ENCODE data around the gene XPNPEP2. TPM values are rescaled to one million over a fixed set of nuclear protein-coding genes. Genes with fewer than 3 reads are reported as not detected.

XPNPEP2 gene
- total and polyA plus RNA-seq, 11 donors: 0.19 to 2.1 (median 0.55) TPM

- H3K27me3 ChIP-seq: no peaks in the 10 kb centered on the region
- no peak overlapping the region for H3K4me3 ChIP-seq
- DNase-seq (no peak), ATAC-seq (no peak)
- no peaks in the 10 kb centered on the region for H3K36me3 ChIP-seq
- intact Hi-C loops (cut with DNase I): loop anchor here in 1 of 10 donors (10.0 kb wide), 1 partner anchor 51 kb away; no protein-coding TSS in a partner anchor
- no peak overlapping the region for H3K27ac ChIP-seq
- TF ChIP-seq POLR2A (IDR thresholded peaks at IDR 0.05): no peak
- no peak for TF ChIP-seq CTCF (IDR thresholded peaks at IDR 0.05)
- no peaks in the 10 kb centered on the region for H3K9me3 ChIP-seq
- H3K4me1 ChIP-seq: peaks cover 0 to 21% (median 0%) of the 10 kb centered on the region in 12 donors
Observed at GRCh38 chrX:129763666-129764065, 24.9 kb downstream of the XPNPEP2 start.

DNA sequence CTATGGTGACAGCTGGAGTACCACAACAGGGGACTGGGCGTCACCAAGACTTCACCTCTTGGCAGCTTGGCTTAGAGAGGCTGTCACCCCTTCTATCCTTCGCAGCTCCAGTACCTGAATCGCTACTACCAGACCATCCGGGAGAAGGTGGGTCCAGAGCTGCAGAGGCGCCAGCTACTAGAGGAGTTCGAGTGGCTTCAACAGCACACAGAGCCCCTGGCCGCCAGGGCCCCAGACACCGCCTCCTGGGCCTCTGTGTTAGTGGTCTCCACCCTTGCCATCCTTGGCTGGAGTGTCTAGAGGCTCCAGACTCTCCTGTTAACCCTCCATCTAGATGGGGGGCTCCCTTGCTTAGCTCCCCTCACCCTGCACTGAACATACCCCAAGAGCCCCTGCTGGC lies 29.4 kb downstream of the XPNPEP2 start:
- WGBS, 4 donors: 87 to 96% (median 90%) methylated on average over 7 to 8 of the region's 8 CpGs
- DNase-seq (no peak), ATAC-seq (no peak)
- H3K27ac ChIP-seq: no peak overlapping the region
- TF ChIP-seq POLR2A (IDR thresholded peaks at IDR 0.05) (no peak), CTCF (IDR thresholded peaks at IDR 0.05) (no peak)
- intact Hi-C loops (cut with DNase I): loop anchor here in 1 of 10 donors (10.0 kb wide), 1 partner anchor 47 kb away; no protein-coding TSS in a partner anchor
- no peak overlapping the region for H3K4me3 ChIP-seq
- H3K4me1 ChIP-seq: peaks cover 0 to 17% (median 0%) of the 10 kb centered on the region in 12 donors
- no peaks in the 10 kb centered on the region for H3K9me3 ChIP-seq
- H3K36me3 ChIP-seq: no peaks in the 10 kb centered on the region
- no peaks in the 10 kb centered on the region for H3K27me3 ChIP-seq

DNA sequence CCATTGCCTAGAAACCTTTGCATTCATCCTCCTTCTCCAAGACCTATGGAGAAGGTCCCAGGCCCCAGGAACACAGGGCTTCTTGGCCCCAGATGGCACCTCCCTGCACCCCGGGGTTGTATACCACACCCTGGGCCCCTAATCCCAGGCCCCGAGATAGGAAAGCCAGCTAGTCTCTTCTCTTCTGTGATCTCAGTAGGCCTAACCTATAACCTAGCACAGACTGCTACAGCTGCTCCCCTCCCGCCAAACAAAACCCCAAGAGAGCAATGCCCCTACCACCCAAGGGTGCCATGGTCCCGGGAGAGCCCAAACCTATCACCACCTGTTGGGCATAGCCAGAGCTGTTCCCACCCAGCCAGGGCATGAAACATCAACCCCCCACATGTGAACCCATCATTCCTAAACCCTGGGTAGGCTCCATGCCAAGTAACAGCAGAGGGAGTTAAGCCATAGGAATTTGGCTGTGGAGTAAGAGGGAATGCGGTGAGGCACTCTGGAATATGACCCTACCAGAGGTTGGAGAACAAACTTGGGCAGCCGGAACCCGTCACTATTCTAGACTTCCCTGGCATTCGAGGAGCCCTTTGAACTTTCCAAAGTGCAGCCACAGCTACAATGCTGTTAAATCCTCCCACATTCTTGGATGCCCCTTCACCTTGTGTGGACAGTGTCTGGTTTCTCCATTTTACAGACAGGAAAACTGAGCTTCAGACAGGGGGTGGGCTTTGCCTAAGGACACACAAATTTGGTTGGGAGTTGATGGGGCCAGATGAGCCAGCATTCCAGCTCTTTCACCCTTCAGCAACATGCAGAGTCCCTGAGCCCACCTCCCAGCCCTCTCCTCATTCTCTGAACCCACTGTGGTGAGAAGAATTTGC lies 30.0 kb downstream of the XPNPEP2 start:
- Histone ChIP-seq H3K36me3 (no peaks in the 10 kb centered on the region), H3K4me3 (no peak overlapping the region), H3K27me3 (no peaks in the 10 kb centered on the region), H3K4me1 (peaks cover 0 to 24% (median 0%) of the 10 kb centered on the region in 12 donors), H3K9me3 (no peaks in the 10 kb centered on the region), H3K27ac (peak overlapping the region in 1 of 12 donors; percentile 46)
- 53 to 89% (median 85%) methylated on average over 6 to 8 of the region's 8 CpGs for WGBS, 4 donors
- ATAC-seq: no peak
- TF ChIP-seq POLR2A (IDR thresholded peaks at IDR 0.05) (no peak), CTCF (IDR thresholded peaks at IDR 0.05) (no peak)
- DNase-seq: no peak
- intact Hi-C loops (cut with DNase I): loop anchor here in 1 of 10 donors (10.0 kb wide), 1 partner anchor 46 kb away; no protein-coding TSS in a partner anchor

GRCh38 chrX:129769467-129770154 lies 30.8 kb downstream of the XPNPEP2 start:
- H3K9me3 ChIP-seq: no peaks in the 10 kb centered on the region
- no peak for TF ChIP-seq POLR2A (IDR thresholded peaks at IDR 0.05)
- ATAC-seq: no peak
- 60 to 67% (median 64%) methylated on average over 8 to 9 of the region's 9 CpGs for WGBS, 4 donors
- H3K4me3 ChIP-seq: no peak overlapping the region
- H3K27ac ChIP-seq: peak overlapping the region in 1 of 12 donors; percentile 46
- H3K36me3 ChIP-seq: no peaks in the 10 kb centered on the region
- no peak for DNase-seq
- intact Hi-C loops (cut with DNase I): loop anchor here in 1 of 10 donors (10.0 kb wide), 1 partner anchor 45 kb away; no protein-coding TSS in a partner anchor
- peaks cover 0 to 31% (median 0%) of the 10 kb centered on the region in 12 donors for H3K4me1 ChIP-seq
- H3K27me3 ChIP-seq: no peaks in the 10 kb centered on the region

All from heart left ventricle (tissue), 16 donors.